Subcutaneous abdominal adipose tissue (tissue), 5 donors: ENCODE measurements around the gene UNC79.
"Not testable (repeated sequence)": the region's sequence is repeated elsewhere in the genome, so short reads cannot be mapped to it uniquely, and the experiment has no call there.

Experiments used
- H3K27ac ChIP-seq: one replicate; pipeline ENCODE4 v1.7.0; 2013; ENCODE audit warnings: low read depth, mild to moderate bottlenecking, inconsistent platforms, low read length, moderate library complexity
- H3K27me3 ChIP-seq, 5 donors: one replicate each; pipeline ENCODE4 v1.7.0; 2013; ENCODE audit warnings: low read length in 5 of 5, inconsistent platforms in 1 of 5; ENCODE audit not compliant: control insufficient read depth in 5 of 5, insufficient read depth in 4 of 5
- H3K36me3 ChIP-seq, 5 donors: one replicate each; pipeline ENCODE4 v1.7.0; 2013; ENCODE audit warnings: low read length in 5 of 5; ENCODE audit not compliant: control insufficient read depth in 5 of 5, insufficient read depth in 5 of 5
- H3K4me1 ChIP-seq, 5 donors: one replicate each; pipeline ENCODE4 v1.7.0; 2013; ENCODE audit warnings: low read length in 5 of 5, mild to moderate bottlenecking in 3 of 5, moderate library complexity in 1 of 5; ENCODE audit not compliant: control insufficient read depth in 5 of 5, insufficient read depth in 5 of 5
- H3K4me3 ChIP-seq, 5 donors: one replicate each; pipeline ENCODE4 v1.7.0; 2013; ENCODE audit warnings: low read length in 5 of 5, low read depth in 1 of 5
- H3K9ac ChIP-seq, 5 donors: one replicate each; pipeline ENCODE4 v1.7.0; 2013; ENCODE audit warnings: low read length in 5 of 5, mild to moderate bottlenecking in 4 of 5, moderate library complexity in 3 of 5
- H3K9me3 ChIP-seq, 5 donors: one replicate each; pipeline ENCODE4 v1.7.0; 2013; ENCODE audit warnings: low read length in 5 of 5; ENCODE audit not compliant: control insufficient read depth in 5 of 5
- donor health status: healthy.
- donor health status: healthy.
- donor health status: healthy.
- donor health status: healthy.
- donor health status: healthy.

Gene UNC79

GRCh38 chr14:93525216-93525615 is 94.5 kb downstream of the UNC79 start:
- peaks cover 0 to 11% (median 3%) of the 10 kb centered on the region in 5 donors for H3K9me3 ChIP-seq
- H3K36me3 ChIP-seq, H3K4me3 ChIP-seq, H3K27me3 ChIP-seq, H3K9ac ChIP-seq, H3K27ac ChIP-seq, H3K4me1 ChIP-seq: not testable (repeated sequence)

DNA sequence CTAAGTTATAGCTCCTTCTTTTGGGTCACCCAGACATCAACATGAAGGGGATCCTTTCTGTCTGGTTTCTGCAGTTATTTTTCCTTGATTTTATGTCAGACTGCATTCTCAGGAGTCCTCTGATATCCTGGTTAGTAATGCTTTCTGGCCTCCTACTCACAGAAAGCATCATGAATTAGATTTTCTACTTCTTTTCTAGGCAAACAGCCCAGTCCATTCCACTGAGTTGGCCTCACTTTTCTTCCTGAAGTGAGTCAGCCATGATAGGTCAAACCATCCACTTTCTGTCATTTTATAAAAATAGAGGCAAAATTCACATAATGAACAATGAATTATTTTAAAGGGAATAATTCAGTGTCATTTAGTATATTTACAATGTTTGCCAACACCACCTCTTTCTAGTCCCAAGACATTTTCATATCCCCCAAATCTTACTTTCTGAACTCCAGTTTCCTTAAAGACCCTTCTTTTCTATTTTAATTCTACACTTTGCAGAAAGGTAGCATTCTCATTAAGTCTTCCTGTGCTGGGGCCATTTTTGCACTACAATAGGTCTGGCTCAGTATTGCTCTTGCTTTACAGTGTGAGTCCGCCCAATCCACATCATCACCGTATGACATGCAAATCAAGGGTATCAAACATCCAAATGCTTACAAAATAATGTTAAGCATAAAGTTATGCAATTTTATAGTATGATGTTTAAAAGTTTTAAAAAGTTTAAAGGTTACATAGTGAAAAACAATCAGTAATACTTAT is 95.1 kb downstream of the UNC79 start:
- no peaks in the 10 kb centered on the region for H3K27me3 ChIP-seq
- no peaks in the 10 kb centered on the region for H3K4me1 ChIP-seq
- no peaks in the 10 kb centered on the region for H3K36me3 ChIP-seq
- H3K9me3 ChIP-seq = peaks cover 0 to 6% (median 0%) of the 10 kb centered on the region in 5 donors
- no peak overlapping the region for H3K4me3 ChIP-seq
- H3K9ac ChIP-seq = no peak overlapping the region
- H3K27ac ChIP-seq = no peak overlapping the region

GRCh38 chr14:93527203-93527607 is 96.5 kb downstream of the UNC79 start:
- Histone ChIP-seq H3K27me3 (no peaks in the 10 kb centered on the region), H3K27ac (no peak overlapping the region), H3K4me3 (no peak overlapping the region), H3K36me3 (no peaks in the 10 kb centered on the region), H3K9ac (no peak overlapping the region), H3K4me1 (no peaks in the 10 kb centered on the region), H3K9me3 (no peaks in the 10 kb centered on the region)

DNA sequence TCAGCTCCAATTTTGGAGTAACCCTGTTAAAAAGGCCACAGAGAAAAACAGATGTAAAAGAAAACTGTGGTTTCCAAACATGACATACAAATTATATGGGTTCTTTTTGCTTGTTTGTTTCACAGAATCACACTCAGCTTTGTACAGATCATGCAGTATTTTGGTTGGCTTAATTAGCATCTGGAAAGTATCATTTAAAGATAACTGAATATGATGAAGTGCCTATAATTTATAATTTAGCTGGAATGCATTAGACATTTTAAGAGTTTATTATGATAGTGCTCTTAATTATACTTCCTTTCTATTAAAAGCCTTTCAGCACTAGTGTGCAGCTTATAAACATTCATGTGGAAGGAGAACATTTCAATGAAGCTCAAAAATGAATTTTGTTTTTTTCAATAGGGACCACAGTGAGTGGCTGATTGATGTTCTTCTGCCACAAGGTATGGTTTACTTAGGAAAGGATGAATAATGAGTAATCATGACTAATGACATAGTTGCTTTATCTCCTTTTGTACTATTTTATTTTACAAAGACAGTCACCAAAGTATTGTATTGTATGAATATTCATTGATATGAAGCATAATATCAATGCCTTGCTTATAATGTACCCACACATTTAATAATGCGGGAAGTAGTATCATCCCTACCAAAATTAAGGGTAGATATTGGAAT is 98.3 kb downstream of the UNC79 start:
- no peaks in the 10 kb centered on the region for H3K9me3 ChIP-seq
- no peak overlapping the region for H3K4me3 ChIP-seq
- H3K36me3 ChIP-seq = no peaks in the 10 kb centered on the region
- H3K27me3 ChIP-seq = no peaks in the 10 kb centered on the region
- no peak overlapping the region for H3K9ac ChIP-seq
- no peak overlapping the region for H3K27ac ChIP-seq
- peaks cover 0 to 7% (median 0%) of the 10 kb centered on the region in 5 donors for H3K4me1 ChIP-seq

- Histone ChIP-seq H3K27me3 (no peaks in the 10 kb centered on the region), H3K4me1 (peaks cover 0 to 7% (median 0%) of the 10 kb centered on the region in 5 donors), H3K4me3 (no peak overlapping the region), H3K9me3 (no peaks in the 10 kb centered on the region), H3K36me3 (no peaks in the 10 kb centered on the region), H3K27ac (no peak overlapping the region), H3K9ac (no peak overlapping the region)
Observed at GRCh38 chr14:93531644-93532043, 100.9 kb downstream of the UNC79 start.

GRCh38 chr14:93532541-93532940 is 101.8 kb downstream of the UNC79 start:
- Histone ChIP-seq H3K27me3 (peaks cover 0 to 4% (median 0%) of the 10 kb centered on the region in 5 donors), H3K36me3 (no peaks in the 10 kb centered on the region), H3K9ac (no peak overlapping the region), H3K27ac (no peak overlapping the region), H3K9me3 (no peaks in the 10 kb centered on the region), H3K4me3 (no peak overlapping the region), H3K4me1 (peaks cover 0 to 7% (median 0%) of the 10 kb centered on the region in 5 donors)

- H3K9me3 ChIP-seq = no peaks in the 10 kb centered on the region
- no peak overlapping the region for H3K9ac ChIP-seq
- no peak overlapping the region for H3K4me3 ChIP-seq
- H3K27ac ChIP-seq = no peak overlapping the region
- peaks cover 0 to 7% (median 0%) of the 10 kb centered on the region in 5 donors for H3K4me1 ChIP-seq
- no peaks in the 10 kb centered on the region for H3K36me3 ChIP-seq
- peaks cover 0 to 4% (median 0%) of the 10 kb centered on the region in 5 donors for H3K27me3 ChIP-seq
Observed at GRCh38 chr14:93533437-93533836, 102.7 kb downstream of the UNC79 start.

GRCh38 chr14:93533842-93534241 is 103.1 kb downstream of the UNC79 start:
- peaks cover 0 to 7% (median 0%) of the 10 kb centered on the region in 5 donors for H3K4me1 ChIP-seq
- H3K36me3 ChIP-seq = no peaks in the 10 kb centered on the region
- peaks cover 0 to 4% (median 0%) of the 10 kb centered on the region in 5 donors for H3K27me3 ChIP-seq
- no peak overlapping the region for H3K9ac ChIP-seq
- no peak overlapping the region for H3K27ac ChIP-seq
- no peaks in the 10 kb centered on the region for H3K9me3 ChIP-seq
- H3K4me3 ChIP-seq = no peak overlapping the region

DNA sequence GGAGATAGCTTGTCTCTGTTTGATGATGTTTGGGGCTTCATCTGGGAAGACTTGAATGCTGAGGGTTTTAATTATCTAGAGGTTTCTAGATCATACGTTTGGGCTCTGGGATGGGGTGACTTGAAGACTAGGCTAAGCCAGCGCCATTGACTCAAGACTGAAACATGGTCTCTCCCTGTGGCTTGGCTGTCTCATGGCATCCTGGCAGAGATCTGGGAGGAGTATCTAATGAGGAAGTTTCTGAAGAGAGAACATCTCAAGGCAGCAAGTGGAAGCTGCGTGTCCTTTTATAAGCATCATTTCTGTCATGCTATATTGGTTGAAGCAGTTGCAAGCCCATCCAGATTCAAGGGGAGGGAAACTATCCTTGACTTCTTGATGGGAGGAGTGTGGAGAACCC is 104.8 kb downstream of the UNC79 start:
- peaks cover 0 to 4% (median 0%) of the 10 kb centered on the region in 5 donors for H3K27me3 ChIP-seq
- H3K4me1 ChIP-seq = peaks cover 0 to 7% (median 0%) of the 10 kb centered on the region in 5 donors
- H3K36me3 ChIP-seq = no peaks in the 10 kb centered on the region
- no peak overlapping the region for H3K27ac ChIP-seq
- no peaks in the 10 kb centered on the region for H3K9me3 ChIP-seq
- H3K4me3 ChIP-seq = no peak overlapping the region
- H3K9ac ChIP-seq = no peak overlapping the region

- Histone ChIP-seq H3K9me3 (no peaks in the 10 kb centered on the region), H3K4me3 (no peak overlapping the region), H3K27ac (no peak overlapping the region), H3K27me3 (peaks cover 0 to 4% (median 0%) of the 10 kb centered on the region in 5 donors), H3K4me1 (peaks cover 0 to 7% (median 0%) of the 10 kb centered on the region in 5 donors), H3K36me3 (no peaks in the 10 kb centered on the region), H3K9ac (no peak overlapping the region)
Observed at GRCh38 chr14:93536945-93537344, 106.2 kb downstream of the UNC79 start.
